GM21367 (cell line): ENCODE results near the gene SLC25A31.
A peak's percentile ranks its signal among the peaks of the same experiment; 100 is the strongest.

ENCODE experiments used
- ATAC-seq: cut with Tn5 transposase; IDR thresholded peaks from one replicate; pipeline ENCODE4 v1.9.1; 2021; ENCODE audit not compliant: unreplicated experiment

Gene SLC25A31

GRCh38 chr4:127730142-127730913 is at the start of gene SLC25A31:
Gene SLC25A31, plus strand, starts transcription at chr4:127730400. Its CDS starts 146 bp downstream, at chr4:127730546.
- ATAC-seq, result no peak

DNA sequence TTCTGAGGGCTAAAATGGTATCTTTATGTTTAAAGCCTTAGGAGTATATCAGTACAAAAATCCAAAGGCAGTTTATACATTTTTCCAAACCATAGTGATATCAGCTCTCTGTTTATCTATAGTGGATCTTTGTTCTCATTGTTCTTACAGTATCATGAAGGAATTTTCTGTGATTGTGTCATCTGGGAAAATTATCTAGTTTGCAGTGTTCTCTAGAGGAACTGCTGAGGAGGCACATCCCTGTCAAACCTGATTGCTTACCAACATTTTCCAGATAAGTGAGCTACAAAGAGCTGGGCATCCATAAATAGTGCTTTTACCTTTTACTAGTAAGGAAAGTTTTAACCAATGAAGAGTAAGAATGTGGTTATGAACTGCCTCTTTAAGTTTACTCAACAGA is 44.9 kb upstream of the SLC25A31 start:
- ATAC-seq, result no peak

- ATAC-seq, result no peak
Measured at GRCh38 chr4:127686658-127687057, 43.5 kb upstream of the SLC25A31 start.

GRCh38 chr4:127687580-127687979 is 42.6 kb upstream of the SLC25A31 start:
- ATAC-seq, result no peak

DNA sequence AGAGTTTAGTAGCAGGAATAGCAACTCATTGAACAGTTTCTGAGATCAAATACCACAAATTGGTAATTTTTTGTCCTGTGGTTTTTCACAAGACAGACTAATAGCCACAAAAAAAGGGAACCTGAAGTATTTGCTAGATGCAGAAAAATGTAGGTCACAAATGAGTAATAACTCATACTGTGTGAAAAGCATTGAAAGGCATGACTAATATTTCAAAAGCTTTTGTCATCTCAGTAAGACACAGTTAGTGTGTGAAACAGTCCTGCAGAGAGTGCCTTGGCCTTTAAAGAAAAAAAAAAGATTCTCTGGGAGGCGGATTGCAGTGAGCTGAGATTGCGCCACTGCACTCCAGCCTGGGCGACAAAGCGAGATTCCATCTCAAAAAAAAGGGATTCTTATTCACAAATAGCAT is 31.4 kb upstream of the SLC25A31 start:
- ATAC-seq, result peak; percentile 99

DNA sequence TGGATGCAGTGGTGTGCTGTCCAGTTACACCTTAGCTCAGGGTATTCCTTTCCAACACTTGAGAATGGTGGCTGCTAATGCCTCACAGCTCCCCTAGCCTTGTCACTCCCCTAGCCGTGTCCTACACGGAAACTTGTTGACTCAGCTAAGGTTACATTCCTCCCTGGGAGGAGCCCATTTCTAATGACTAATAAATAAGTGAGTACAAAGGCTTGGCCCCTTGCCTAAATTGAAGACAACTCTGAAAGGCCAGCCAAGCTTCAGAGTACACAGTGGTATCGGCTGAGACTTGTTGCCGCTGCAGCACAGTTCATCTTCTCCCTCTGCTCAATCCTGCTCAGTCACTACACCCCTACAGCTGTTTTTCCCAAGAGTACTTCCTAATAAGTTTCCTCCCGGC is 21.2 kb upstream of the SLC25A31 start:
- ATAC-seq, result no peak

DNA sequence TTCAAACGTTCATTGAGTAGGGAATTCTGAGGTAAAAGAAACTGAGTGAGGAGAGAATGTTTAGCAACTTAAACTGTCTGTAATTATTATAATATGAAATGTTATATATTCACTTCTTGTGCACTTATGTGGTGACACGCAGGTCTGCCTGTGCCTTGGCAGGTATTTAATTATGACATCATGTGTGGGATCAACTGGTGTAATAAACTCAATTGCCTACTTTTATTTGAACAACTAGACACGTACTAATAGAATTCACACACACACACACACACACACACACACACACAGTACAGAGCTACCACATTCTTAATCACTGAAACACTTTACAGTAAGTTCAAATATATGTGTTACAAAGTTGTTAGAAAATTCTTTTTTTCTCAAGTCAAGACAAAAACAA is 20.7 kb upstream of the SLC25A31 start:
- ATAC-seq, result no peak

- ATAC-seq, result no peak
Measured at GRCh38 chr4:127731406-127731805, 1.2 kb downstream of the SLC25A31 start.

- ATAC-seq, result peak; percentile 84
Measured at GRCh38 chr4:127732623-127733328, 2.6 kb downstream of the SLC25A31 start.

DNA sequence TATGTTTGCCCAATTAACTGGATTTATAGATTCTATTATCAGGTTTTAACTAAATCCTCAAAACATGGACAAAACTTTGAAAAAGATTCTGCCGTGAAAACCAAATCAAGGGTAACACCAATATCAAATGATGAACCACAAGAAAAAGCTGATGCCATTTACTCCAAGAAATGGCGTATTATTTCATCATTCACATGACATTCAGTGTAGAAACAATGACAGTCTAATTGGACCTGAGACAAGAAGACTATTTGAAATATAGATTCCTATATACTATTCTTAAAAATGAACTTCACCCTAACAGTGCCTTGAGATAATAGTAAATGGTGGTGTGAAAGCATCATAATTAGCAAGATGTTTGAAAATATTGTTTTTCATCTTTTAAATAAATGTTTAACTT is 4.8 kb downstream of the SLC25A31 start:
- ATAC-seq, result no peak

- ATAC-seq, result no peak
Measured at GRCh38 chr4:127737295-127737694, 7.1 kb downstream of the SLC25A31 start.

GRCh38 chr4:127741247-127741646 is 11.0 kb downstream of the SLC25A31 start:
- ATAC-seq, result no peak

DNA sequence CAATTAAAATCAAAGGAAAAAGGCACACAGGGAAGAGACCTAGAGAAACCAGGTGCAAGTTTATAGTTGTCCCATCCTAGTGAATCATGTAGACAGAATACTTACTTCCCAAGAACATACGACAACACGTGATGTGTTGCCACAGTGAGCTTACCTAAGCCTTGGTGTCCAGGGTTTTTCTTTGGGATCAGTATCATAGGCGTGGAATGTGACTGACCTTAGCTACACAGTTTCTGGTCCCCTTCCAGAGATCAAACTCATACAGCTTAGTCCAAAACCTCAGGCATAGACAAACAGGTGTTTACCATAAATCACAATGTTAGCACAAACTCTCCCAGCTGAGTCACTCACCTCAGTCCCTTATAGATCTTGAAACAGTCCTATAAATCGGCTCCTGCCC is 17.7 kb downstream of the SLC25A31 start:
- ATAC-seq, result no peak

DNA sequence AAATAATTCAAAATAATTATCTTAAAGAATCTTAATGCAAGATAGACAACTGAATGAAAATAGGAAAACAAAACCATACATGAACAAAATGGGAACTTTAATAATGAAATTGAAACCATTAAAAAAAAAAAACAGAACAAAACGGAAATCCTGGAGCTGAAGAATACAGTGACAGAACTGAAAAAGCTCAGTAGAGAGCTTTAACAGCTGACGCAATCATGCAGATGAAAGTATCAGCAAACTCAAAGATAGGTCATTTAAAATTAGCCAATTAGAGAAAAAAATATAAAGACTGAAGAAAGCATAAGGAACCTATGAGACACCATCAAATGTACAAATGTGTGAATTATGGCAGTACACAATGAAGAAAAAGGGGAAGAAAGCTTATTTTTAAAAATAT is 18.8 kb downstream of the SLC25A31 start:
- ATAC-seq, result no peak

DNA sequence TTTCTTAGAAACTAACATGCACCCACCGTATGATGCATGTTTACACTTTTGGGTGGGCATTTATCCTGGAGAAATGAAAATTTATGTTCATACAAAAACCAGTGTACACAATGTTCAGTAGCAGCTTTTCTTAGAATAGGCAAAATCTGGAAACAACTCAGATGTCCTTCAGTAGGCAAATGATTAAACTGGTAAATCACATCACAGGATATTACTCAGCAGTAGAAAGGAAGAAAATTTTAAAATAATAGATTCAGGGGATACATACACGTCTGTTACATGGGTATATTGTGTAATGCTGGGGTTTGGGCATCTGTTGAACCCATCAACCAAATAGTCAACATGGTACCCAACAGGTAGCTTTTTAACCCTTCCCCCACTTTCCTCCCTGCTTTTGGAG is 26.7 kb downstream of the SLC25A31 start:
- no peak for ATAC-seq

GRCh38 chr4:127759228-127759820 is 29.1 kb downstream of the SLC25A31 start:
- no peak for ATAC-seq

GRCh38 chr4:127759893-127760292 is 29.7 kb downstream of the SLC25A31 start:
- ATAC-seq, result no peak

DNA sequence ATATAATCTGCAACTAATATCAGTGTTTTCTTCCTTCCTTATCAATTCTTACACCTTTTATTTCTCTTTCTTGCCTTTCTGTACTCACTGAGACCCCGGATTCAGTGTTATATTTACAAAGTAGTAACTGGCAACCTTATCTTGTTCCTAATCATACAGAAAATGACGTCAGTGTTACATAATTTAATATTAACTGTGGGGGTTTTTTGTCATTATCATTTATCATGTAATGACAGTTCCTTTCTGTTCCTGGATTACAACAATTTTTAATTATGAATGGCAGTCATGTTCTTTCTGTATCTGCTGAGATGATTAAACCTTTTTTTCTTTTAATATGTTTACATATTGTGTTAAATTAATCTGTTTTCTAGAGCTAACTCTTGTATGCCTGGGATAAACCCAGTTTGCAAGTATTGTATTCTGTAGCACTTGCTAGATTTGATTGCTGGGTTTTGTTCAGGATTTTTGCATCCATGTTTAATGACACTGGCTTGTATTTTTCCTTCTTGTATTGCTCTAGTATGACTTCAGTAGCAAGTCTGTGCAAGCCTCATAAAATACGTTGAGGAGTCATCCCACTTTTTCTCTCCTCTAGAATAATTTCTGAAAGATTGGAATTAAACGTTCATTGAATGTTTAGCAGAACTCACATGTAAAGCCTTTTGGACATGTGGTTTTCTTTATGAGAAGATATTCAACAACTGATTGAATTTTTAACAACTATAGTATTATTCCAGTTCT is 41.5 kb downstream of the SLC25A31 start:
- no peak for ATAC-seq

DNA sequence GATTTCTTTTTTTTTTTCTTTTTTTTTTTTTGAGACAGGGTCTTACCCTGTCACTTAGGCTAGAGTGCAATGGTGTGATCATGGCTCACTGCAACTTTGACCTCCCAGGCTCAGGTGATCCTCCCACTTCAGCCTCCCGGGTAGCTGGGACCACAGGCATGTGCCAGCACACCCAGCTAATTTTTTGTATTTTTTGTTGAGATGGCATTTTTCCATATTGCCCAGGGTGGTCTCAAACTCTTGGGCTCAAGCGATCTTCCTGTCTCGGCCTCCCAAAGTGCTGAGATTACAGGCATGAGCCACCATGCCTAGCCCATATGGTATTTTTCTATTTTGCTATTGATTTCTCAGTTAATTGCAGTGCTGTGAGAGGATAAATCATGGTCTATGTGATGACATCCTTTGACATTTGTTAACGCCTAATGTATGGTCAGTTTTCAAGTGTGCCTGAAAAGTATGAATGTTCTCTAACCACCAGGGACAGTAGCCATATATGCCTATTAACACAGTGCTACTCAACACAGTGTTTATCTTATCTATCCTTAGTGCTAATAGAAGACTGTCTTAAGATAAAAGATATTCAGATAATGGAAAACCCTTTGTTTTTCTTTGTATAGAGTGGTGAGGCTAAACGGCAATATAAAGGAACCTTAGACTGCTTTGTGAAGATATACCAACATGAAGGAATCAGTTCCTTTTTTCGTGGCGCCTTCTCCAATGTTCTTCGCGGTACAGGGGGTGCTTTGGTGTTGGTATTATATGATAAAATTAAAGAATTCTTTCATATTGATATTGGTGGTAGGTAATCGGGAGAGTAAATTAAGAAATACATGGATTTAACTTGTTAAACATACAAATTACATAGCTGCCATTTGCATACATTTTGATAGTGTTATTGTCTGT is 42.8 kb downstream of the SLC25A31 start:
- ATAC-seq, result no peak

- no peak for ATAC-seq
Measured at GRCh38 chr4:127775843-127776242, 45.6 kb downstream of the SLC25A31 start.
